ENCODE results near the gene IFIT2. TPM values are rescaled to one million over a fixed set of nuclear protein-coding genes. Genes with fewer than 3 reads are reported as not detected.
"Not testable (repeated sequence)": the region's sequence is repeated elsewhere in the genome, so short reads cannot be mapped to it uniquely, and the experiment has no call there.

The IFIT2 gene
- total and polyA plus RNA-seq, 2 donors (not counting 3 experiments of a cell fraction or from before 2014, with no cell fraction given): 0.23 to 1.4 TPM

DNA sequence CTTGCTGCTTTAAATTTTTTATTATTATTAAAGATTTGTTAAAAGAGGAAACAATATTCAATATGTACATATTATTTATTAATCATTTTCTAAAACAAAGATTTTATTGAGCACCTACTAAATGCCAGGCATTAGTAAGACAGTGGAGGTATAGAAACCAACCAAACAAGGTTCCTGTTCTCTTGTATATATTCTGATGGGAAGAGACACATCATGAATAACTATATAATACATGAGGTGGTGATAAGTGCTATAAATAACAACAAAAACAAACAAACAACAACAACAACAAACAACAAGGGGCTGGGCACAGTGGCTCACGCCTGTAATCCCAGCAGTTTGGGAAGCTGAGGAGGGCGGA, 49.6 kb upstream of the IFIT2 start:
- CTCF ChIA-PET: interaction anchor here (0.9 to 2.3 kb wide), 7 partner anchors 25 to 162 kb away, joined by 3 to 10 read pairs (median 3); partner anchors contain the start of genes IFIT3 and IFIT5
- Histone ChIP-seq H3K9ac (replicated peaks; ENCODE audit: extremely low read depth, insufficient read depth, low read length) (no peak overlapping the region), H3K4me3 (replicated peaks in 1 of 3; ENCODE audit: insufficient read depth in 1 of 3, low read depth in 1 of 3, low read length in 3 of 3) (no peak overlapping the region), H3K4me1 (ENCODE audit: control insufficient read depth, extremely low read depth, insufficient read depth, low read length) (peaks cover 6% of the 10 kb centered on the region), H3K4me2 (ENCODE audit: insufficient read depth, low read length) (no peak overlapping the region), H4K20me1 (replicated peaks; ENCODE audit: control insufficient read depth, extremely low read depth, insufficient read depth, low read length) (no peaks in the 10 kb centered on the region), H3K9me1 (replicated peaks; ENCODE audit: control insufficient read depth, extremely low read depth, insufficient read depth, low read length) (no peaks in the 10 kb centered on the region), H3K36me3 (ENCODE audit: control insufficient read depth in 2 of 2, extremely low read depth in 1 of 2, insufficient read depth in 2 of 2, low read length in 2 of 2) (no peaks in the 10 kb centered on the region), H3K27ac (ENCODE audit: insufficient read depth, low read depth, low read length) (no peak overlapping the region), H2AFZ (ENCODE audit: low read depth, low read length) (no peak overlapping the region), H3K9me3 (replicated peaks; ENCODE audit: control insufficient read depth, insufficient read depth, low read length) (no peaks in the 10 kb centered on the region), H3K79me2 (ENCODE audit: control insufficient read depth, insufficient read depth, low read length) (no peaks in the 10 kb centered on the region), H3K27me3 (ENCODE audit: control insufficient read depth in 2 of 2, insufficient read depth in 2 of 2, low read length in 2 of 2) (peaks cover 12 to 16% of the 10 kb centered on the region in 2 experiments)
- DNase-seq (ENCODE audit: low read depth, low spot score) (no peak), FAIRE-seq (no peak)
- POLR2A ChIA-PET: interaction anchor here (0.6 kb wide), 1 partner anchor 268 kb away, joined by 3 read pairs; no protein-coding TSS in a partner anchor
- dilution Hi-C loops (cut with MboI; ENCODE audit: extremely low pct_ligation_motif_present, low sequenced_read_pairs): no loop called here
- intact Hi-C loops (cut with micrococcal nuclease): no loop called here
- BruUV-seq (replicated peaks): no TSS peak
- TF ChIP-seq, protein P1, sequence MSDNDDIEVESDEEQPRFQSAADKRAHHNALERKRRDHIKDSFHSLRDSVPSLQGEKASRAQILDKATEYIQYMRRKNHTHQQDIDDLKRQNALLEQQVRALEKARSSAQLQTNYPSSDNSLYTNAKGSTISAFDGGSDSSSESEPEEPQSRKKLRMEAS (IDR thresholded peaks at IDR 0.05; ENCODE audit: insufficient read depth, insufficient read length): no peak
- TF ChIP-seq GATA2 (IDR thresholded peaks at IDR 0.05; ENCODE audit: insufficient read depth, insufficient read length, low read depth, low read length) (no peak), POLR2A (IDR thresholded peaks at IDR 0.05; ENCODE audit: low read depth, low read length) (no peak), MYC (IDR thresholded peaks at IDR 0.05; ENCODE audit: low read depth, low read length) (no peak), EZH2 (IDR thresholded peaks at IDR 0.05; ENCODE audit: borderline replicate concordance, low read depth, low read length, severe bottlenecking) (no peak), POLR2AphosphoS5 (IDR thresholded peaks at IDR 0.05; ENCODE audit: insufficient read depth, low read depth, low read length) (no peak), JUN (IDR thresholded peaks at IDR 0.05; ENCODE audit: borderline replicate concordance, insufficient read depth, insufficient read length, low read depth) (no peak), FOS (IDR thresholded peaks at IDR 0.05; ENCODE audit: borderline replicate concordance, insufficient read depth, low read length) (no peak)
- TF ChIP-seq, protein P2, sequence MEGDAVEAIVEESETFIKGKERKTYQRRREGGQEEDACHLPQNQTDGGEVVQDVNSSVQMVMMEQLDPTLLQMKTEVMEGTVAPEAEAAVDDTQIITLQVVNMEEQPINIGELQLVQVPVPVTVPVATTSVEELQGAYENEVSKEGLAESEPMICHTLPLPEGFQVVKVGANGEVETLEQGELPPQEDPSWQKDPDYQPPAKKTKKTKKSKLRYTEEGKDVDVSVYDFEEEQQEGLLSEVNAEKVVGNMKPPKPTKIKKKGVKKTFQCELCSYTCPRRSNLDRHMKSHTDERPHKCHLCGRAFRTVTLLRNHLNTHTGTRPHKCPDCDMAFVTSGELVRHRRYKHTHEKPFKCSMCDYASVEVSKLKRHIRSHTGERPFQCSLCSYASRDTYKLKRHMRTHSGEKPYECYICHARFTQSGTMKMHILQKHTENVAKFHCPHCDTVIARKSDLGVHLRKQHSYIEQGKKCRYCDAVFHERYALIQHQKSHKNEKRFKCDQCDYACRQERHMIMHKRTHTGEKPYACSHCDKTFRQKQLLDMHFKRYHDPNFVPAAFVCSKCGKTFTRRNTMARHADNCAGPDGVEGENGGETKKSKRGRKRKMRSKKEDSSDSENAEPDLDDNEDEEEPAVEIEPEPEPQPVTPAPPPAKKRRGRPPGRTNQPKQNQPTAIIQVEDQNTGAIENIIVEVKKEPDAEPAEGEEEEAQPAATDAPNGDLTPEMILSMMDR (IDR thresholded peaks at IDR 0.05; ENCODE audit: extremely low read depth in 1 of 2, insufficient read depth in 1 of 2, low read depth in 1 of 2, low read length in 2 of 2): no peak

DNA sequence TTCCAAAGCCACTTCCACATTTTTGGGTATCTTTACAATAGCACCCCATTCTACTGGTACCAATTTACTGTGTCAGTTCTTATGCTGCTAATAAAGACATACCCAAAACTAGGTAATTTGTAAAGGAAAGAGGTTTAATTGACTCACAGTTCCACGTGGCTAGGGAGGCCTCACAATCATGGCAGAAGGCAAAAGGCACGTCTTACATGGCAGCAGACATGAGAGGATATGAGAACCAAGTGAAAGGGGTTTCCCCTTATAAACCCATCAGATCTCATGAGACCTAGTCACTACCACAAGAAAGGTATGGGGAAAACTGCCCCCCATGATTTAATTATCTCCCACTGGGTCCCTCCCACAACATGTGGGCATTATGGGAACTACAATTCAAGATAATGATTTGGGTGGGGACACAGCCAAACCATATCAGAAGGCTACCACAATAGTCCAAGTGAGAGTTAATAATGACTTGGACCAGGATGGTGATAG, 46.7 kb upstream of the IFIT2 start:
- H3K4me1 ChIP-seq (ENCODE audit: control insufficient read depth, extremely low read depth, insufficient read depth, low read length); BruUV-seq (replicated peaks); H3K4me2 ChIP-seq (ENCODE audit: insufficient read depth, low read length); H3K36me3 ChIP-seq (ENCODE audit: control insufficient read depth in 2 of 2, extremely low read depth in 1 of 2, insufficient read depth in 2 of 2, low read length in 2 of 2); H3K9me1 ChIP-seq (replicated peaks; ENCODE audit: control insufficient read depth, extremely low read depth, insufficient read depth, low read length); H2AFZ ChIP-seq (ENCODE audit: low read depth, low read length); H3K9me3 ChIP-seq (replicated peaks; ENCODE audit: control insufficient read depth, insufficient read depth, low read length); H3K9ac ChIP-seq (replicated peaks; ENCODE audit: extremely low read depth, insufficient read depth, low read length); H4K20me1 ChIP-seq (replicated peaks; ENCODE audit: control insufficient read depth, extremely low read depth, insufficient read depth, low read length); H3K27ac ChIP-seq (ENCODE audit: insufficient read depth, low read depth, low read length); dilution Hi-C loops (cut with MboI; ENCODE audit: extremely low pct_ligation_motif_present, low sequenced_read_pairs); H3K4me3 ChIP-seq (replicated peaks in 1 of 3; ENCODE audit: insufficient read depth in 1 of 3, low read depth in 1 of 3, low read length in 3 of 3); H3K79me2 ChIP-seq (ENCODE audit: control insufficient read depth, insufficient read depth, low read length); DNase-seq (ENCODE audit: low read depth, low spot score); intact Hi-C loops (cut with micrococcal nuclease); FAIRE-seq; CTCF ChIA-PET; POLR2A ChIA-PET: not testable (repeated sequence)
- peaks cover 23 to 42% of the 10 kb centered on the region in 2 experiments for H3K27me3 ChIP-seq (ENCODE audit: control insufficient read depth in 2 of 2, insufficient read depth in 2 of 2, low read length in 2 of 2)

Measured in endothelial cell of umbilical vein (primary cell).